ENCODE data around the gene AK4.
"Not testable (repeated sequence)": the region's sequence is repeated elsewhere in the genome, so short reads cannot be mapped to it uniquely, and the experiment has no call there.

AK4 gene

DNA sequence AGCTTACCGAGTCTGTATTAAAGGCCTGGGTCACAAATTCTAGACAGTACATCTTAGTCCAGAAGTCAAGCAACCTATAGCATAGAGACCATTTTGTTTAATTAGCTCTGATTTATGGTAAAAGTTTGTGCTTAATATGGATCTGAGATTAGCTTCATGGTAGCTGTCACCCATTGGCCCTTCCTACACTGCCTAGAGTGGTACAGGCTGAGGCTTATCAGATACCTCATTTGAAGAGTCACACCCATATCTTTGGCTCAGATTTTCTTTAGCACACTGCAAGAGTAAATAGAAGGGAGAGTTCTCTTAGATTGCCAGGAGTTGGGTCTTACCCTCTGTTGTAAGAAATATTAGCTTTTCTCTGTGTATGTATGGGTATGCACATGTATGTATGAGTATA, 3.6 kb downstream of the AK4 start:
- DNase-seq = no peak

- no peak for DNase-seq
Observed at GRCh38 chr1:65153635-65154034, 5.6 kb downstream of the AK4 start.

DNA sequence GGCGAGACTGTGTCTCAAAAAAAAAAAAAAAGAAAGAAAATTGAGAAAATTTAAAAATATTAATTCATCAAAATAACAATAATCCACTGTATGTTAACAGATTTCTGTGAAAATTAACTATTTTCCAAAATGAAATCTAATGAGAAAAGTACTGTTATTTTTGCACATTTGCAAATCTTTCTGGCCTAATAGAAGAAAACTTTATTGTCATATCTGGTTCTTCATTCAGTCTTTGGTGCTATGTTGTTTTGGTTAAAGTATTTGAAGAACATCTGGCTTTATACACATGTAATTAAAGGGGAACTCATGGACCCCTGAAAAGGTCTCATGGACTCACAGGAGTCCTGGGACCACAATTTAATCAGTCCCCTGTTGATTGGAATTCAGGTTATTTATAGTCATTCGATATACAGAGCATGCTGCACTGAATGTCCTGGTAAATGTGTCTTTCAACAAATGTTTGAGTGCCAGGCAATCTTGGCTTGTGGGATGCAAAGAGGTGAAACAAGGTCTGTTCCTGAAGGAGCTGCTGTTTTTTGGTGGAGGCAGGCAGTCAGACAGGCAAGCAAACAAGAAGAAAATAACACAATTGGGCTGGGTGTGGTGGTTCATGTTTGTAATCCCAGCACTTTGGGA, 9.0 kb downstream of the AK4 start:
- no peak for DNase-seq

DNA sequence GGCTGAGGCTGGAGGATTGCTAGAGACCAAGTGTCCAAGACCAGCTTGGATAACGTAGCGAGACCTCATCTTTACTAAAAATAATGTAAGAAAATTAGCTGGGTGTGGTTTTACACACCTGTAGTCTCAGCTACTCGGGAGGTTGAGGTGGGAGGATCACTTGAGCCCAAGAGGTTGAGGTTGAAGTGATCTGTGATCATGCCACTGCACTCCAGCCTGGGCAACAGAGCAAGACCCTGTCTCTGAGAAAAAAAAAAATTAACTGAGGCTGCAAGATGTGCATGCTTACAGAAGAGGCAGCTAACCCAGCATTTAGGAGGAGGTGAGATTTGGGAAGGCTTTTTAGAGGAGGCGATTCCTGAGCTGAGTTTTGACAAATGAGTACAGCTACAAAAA, 9.5 kb downstream of the AK4 start:
- DNase-seq = no peak

DNA sequence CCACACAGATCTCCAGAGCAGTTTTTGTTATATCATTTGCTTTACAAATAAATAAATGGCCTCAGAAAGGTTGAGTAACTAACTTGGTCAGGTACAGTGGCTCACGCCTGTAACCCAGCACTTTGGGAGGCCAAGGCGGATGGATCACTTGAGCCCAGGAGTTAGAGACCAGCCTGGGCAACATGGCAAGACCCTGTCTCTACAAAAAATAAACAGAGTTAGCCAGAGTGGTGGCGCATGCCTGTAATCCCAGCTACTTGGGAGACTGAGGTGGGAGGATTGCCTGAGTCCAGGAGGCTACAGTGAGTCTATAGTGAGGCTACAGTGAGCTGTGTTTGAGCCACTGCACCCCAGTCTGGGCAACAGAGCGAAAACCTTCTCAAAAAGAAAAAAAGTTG, 11.3 kb downstream of the AK4 start:
- DNase-seq = not testable (repeated sequence)

DNA sequence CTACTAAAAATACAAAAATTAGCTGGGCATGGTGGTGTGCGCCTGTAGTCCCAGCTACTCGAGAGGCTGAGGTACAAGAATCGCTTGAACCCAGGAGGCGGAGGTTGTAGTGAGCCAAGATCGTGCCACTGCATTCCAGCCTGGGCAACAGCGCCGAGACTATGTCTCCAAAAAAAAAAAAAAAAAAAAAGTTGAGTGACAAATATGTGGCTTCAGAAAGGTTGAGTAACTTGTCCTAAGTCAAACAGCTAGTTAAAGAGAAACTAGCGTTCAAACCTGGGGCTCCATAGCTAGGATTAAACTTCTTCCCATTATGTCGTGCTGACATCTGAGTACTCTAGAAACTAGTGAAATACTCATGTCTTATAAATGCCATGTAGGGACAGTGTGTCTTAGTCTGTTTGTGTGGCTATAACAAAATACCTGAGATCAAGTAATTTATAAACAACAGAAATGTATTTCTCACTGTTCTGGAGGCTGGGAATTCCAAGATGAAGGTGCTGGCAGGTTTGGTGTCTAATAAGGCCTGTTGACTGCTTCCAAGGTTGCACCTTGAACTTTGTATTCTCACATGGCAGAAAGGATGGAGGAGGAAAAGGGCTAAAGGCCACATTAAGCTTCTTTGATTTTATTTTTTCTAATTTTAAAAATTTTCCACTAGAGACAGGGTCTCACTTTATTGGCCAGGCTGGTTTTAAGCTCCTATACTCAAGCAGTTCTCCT, 12.0 kb downstream of the AK4 start:
- DNase-seq = no peak

DNA sequence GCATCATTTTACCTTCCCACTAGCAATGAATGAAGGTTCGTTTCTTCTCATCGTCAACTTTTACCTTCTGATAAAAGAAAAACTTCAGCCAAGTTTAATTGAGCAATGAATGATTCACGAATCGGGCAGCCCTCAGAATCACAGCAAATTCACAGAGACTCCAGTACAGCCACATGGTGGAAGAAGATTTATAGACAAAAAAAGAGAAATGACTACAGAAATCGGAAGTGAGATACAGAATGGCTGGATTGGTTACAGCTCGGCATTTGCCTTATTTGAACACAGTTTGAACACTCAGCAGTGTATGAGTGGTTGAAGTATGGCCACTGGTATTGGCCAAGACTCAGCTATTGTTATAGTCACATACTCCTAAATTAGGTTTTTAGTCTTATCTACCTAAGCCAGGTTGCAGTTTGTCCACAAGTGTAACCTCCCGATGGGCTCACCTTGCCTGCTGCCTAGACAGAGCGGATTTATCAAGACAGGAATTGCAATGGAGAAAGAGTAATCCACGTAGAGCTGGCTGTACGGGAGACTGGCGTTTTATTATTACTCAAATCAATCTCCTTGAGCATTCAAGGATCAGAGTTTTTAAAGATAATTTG, 15.3 kb downstream of the AK4 start:
- DNase-seq = no peak

DNA sequence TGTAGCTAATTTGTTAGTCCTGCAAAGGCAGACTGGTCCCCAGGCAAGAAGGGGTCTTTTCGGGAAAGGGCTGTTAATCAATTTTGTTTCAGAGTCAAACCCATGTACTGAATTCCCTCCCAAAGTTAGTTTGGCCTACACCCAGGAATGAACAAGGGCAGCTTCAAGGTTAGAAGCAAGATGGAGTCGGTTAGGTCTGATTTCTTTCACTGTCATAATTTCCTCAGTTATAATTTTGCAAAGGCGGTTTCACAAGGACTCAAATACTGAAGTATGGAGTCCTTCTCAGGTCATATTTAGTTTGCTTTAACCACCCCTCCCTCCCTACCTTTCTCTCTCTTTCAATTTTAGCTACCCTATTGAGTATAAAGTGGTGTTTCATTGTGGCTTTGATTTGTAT, 16.1 kb downstream of the AK4 start:
- DNase-seq = not testable (repeated sequence)

GRCh38 chr1:65164633-65165032, 16.6 kb downstream of the AK4 start:
- no peak for DNase-seq

DNA sequence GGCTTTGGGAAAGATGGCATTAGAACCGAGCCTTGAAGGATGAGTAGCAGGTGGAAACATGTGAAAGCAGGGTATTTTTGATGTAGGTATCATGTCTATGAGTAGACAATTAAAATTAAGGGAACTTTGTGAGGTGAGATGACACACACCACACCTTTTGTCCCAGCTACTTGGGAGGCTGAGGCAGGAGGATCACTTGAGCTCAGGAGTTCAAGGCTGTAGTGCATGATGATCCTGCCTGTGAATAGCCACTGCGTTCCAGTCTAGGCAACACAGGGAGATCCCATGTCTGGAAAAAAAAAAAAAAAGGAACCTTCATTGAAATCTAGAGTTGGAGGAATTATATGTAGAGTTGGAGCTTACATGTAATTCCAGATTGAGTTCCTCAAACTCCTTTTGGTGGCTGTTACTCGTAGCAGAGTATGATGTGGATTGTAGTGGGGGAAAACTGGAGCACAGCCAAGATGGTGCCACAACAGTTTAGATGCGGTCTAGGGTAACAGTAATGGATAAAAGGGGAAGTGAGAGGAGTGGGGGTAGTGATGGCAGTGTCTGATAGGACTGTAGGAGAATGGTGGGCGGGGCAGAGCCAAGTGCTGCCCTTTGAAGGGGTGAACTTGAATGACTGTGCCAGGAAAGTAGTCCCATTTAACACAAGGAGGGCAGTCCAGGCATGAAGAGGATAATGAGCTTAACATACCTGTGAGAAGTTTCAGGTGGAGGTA, 17.4 kb downstream of the AK4 start:
- DNase-seq = no peak

DNA sequence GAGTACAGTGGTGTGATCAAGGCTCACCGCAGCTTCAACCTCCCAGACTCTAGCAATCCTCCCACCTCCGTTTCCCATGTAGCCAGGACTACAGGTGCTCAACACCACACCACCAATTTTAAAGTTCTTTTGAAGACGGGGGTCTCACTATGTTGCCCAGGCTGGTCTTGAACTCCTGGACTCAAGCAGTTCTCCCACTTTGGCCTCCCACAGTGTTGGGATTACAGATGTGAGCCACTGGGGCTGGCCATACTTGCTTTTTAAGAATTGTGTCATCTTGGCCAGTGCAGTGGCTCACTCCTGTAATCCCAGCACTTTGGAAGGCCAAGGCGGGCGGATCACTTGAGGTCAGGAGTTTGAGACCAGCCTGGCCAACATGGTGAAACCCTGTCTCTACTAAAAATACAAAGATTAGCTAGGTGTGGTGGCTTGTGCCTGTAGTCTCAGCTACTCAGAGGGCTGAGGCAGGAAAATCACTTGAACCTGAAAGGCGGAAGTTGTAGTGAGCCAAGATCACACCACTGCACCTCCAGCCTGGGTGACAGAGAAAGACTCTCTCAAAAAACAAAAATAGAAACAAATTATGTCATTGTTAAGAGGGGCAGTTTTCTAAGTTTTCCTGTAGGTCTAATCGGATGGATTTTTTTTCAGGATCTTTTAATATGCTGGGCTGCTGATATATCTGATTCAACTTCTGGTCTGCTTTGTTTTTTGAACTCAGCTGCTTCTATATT, 18.7 kb downstream of the AK4 start:
- DNase-seq = no peak

- no peak for DNase-seq
Observed at GRCh38 chr1:65167586-65168242, 19.7 kb downstream of the AK4 start.

DNA sequence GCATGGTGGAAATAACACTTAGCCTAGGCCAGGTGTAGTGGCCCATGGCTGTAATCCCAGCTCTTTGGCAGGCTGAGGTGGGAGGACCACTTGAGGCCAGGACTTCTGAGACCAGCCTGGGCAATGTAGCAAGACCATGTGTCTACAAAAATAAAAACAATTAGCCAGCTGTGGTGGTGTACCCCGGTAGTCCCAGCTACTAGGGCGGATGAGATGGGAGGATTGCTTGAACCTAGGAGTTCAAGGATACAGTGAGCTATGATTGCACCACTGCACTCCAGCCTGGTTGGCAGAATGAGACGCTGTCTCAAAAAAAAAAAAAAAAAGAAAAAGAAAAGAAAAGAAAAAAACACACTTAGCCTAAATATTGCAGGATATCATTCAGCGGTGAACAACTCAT, 20.9 kb downstream of the AK4 start:
- no peak for DNase-seq

DNA sequence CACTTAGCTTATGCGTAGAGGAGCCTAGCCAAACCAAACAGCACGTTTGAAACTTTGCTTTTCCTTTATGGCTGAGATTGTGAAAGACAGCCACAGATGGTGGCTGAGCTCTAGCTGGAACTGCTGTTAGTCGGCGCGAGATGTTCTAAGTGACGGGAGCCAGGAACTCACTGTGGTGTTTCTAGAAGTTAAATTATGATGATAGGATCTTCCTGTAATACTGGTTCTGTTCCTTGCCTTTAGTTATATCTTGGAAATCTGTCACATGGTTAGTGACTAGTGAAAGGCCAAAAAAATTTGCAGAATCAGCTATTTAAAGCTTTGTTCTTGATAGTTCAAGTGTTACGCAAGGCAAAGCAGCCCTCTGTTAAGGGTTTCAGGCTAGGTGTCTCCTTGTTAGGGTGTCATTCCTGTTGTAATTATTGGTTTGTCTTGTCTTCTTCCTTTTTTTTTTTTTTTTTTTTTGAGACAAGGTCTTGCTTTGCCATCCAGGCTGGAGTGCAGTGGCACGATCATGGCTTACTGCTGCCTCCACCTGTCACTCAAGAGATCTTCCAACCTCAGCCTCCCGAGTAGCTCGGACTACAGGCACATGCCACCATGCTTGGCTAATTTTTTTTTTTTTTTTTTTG, 22.6 kb downstream of the AK4 start:
- DNase-seq = no peak

DNA sequence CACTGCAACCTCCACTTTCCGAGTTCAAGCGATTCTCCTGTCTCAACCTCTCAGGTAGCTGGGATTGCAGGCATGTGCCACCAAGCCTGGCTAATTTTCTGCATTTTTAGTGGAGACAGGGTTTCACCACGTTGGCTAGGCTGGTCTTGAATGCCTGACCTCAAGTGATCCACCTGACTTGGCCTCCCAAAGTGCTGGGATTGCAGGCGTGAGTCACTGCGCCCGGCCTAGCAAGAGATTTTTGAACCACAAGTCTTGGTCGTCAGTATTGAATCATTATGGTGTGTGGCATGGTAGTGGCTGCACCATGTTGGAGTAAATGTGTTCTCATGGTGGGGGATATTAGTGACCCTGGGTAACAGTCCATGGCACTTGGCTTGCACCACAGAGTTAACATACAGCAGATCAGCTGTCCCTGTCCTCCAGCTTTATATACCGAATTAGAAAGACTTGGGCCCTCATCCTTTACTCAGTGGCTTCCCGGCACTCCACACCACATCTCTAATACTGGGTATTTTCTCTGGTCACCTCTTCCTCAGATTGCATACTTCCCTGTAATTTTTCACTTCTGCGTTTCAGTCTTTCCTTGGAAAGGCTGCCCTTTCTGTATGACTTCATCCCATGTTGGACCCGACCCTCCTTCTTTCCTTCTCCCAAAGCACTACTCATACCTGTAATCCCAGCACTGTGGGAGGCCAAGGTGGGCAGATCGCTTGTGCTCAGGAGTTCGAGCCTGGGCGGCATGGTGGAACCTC, 25.1 kb downstream of the AK4 start:
- DNase-seq = no peak

DNA sequence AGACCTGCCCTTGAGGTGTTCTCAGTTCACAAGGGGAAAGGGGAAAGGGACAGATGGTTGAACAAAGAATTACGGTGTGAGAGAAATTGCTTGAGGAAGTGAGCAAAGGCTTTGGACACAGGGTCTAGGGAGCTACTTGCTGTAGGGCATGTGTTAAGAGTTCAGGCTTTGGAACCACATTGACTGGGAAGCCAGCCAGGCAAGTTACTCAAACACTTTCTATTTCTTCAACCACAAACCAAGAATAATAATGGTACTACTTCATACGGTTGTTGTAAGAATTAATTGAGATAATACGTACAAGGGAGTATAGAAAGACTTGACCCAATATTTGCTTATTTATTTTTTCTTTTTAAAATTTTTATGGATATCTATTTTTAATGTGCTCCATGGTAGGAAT, 26.6 kb downstream of the AK4 start:
- DNase-seq = no peak

- DNase-seq = no peak
Observed at GRCh38 chr1:65175171-65176055, 27.4 kb downstream of the AK4 start.

GRCh38 chr1:65176056-65176450, 28.1 kb downstream of the AK4 start:
- DNase-seq = no peak

- DNase-seq = no peak
Observed at GRCh38 chr1:65176591-65176990, 28.6 kb downstream of the AK4 start.

DNA sequence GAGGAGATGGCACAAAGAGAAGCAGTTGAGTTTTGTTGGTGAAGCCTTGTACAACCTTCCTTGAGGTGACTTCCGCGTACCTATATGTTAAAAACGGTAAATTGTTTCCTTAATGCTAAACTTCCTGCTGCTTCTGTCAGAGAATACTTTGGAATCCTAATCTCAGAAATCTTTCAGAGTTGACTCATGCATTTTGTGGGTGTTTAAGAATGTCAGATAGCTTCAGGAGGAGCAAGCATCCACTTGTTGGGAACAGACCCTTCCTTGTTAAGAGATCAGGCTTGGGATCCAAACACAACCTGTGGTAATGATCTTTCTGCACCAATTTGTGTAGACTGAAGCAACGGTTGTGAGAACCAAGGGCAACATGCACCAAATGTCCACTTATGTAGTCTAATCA, 29.5 kb downstream of the AK4 start:
- no peak for DNase-seq
